Smooth muscle cell (in vitro differentiated cells): ENCODE results near the gene SLC1A3. TPM values are rescaled to one million over a fixed set of nuclear protein-coding genes. Genes with fewer than 3 reads are reported as not detected.

Experiments
- DNase-seq: peaks from one replicate; lab custom pipeline; 2025; ENCODE audit not compliant: unreplicated experiment; lab: John Stamatoyannopoulos, UW
- H2AFZ ChIP-seq: fragments of 200-600 bp; sonication (generic); 2 replicates; pipeline ENCODE4 v1.6.0; 2016; ENCODE audit warnings: antibody characterized with exemption, low read depth, mild to moderate bottlenecking
- H3F3A ChIP-seq: fragments of 200-600 bp; sonication (generic); 2 replicates; pipeline ENCODE4 v1.6.0; 2017; ENCODE audit warnings: antibody characterized with exemption, low read depth
- H3K27ac ChIP-seq: fragments of 200-600 bp; sonication (generic); 2 replicates; pipeline ENCODE4 v1.5.1; 2016; ENCODE audit warnings: low read depth, mild to moderate bottlenecking
- H3K27me3 ChIP-seq: fragments of 200-600 bp; sonication (generic); 2 replicates; pipeline ENCODE4 v1.6.1; 2016; ENCODE audit warnings: low read depth, mild to moderate bottlenecking
- H3K36me3 ChIP-seq: fragments of 200-600 bp; sonication (generic); 2 replicates; pipeline ENCODE4 v1.5.1; 2016; ENCODE audit warnings: low read depth
- H3K4me1 ChIP-seq: fragments of 200-600 bp; sonication (generic); 2 replicates; pipeline ENCODE4 v1.5.1; 2016; ENCODE audit warnings: low read depth
- H3K4me2 ChIP-seq: fragments of 200-600 bp; sonication (generic); 2 replicates; pipeline ENCODE4 v1.6.0; 2016; ENCODE audit warnings: mild to moderate bottlenecking
- H3K4me3 ChIP-seq: fragments of 200-600 bp; sonication (generic); 2 replicates; pipeline ENCODE4 v1.5.1; 2016; ENCODE audit warnings: mild to moderate bottlenecking
- H3K79me2 ChIP-seq: fragments of 200-600 bp; sonication (generic); 2 replicates; pipeline ENCODE4 v1.6.0; 2016; ENCODE audit warnings: low read depth, mild to moderate bottlenecking
- H3K9ac ChIP-seq: fragments of 200-600 bp; sonication (generic); 2 replicates; pipeline ENCODE4 v1.6.0; 2016; ENCODE audit warnings: low read depth
- H3K9me3 ChIP-seq: fragments of 200-600 bp; sonication (generic); replicated peaks from 2 replicates; pipeline ENCODE4 v1.5.1; 2016; ENCODE audit warnings: low read depth
- H4K20me1 ChIP-seq: fragments of 200-600 bp; sonication (generic); 2 replicates; pipeline ENCODE4 v1.6.0; 2016; ENCODE audit warnings: low read depth
- WGBS: methylation state at CpG from one replicate; pipeline ENCODE4 v1.1.7; 2016; ENCODE audit warnings: low lambda C conversion rate; 5-methylcytosine and 5-hydroxymethylcytosine counted together
- polyA plus RNA-seq: library from polyadenylated mRNA; unstranded; fragments of >200 nt; fragmentation: Nextera tagmentation; extraction: Ambion mirVana; gene quantifications from 2 replicates; pipeline ENCODE4 v1.2.1, GENCODE V29; 2016
- total RNA-seq: library from RNA; depleted of rRNA; stranded (reverse); fragments of >200 nt; gene quantifications from 2 replicates; pipeline ENCODE4 v1.2.3, GENCODE V29; 2014
- TF ChIP-seq, protein P1 (sequence below): fragments of 200-600 bp; sonication (generic); IDR thresholded peaks from 2 replicates; pipeline ENCODE4 v1.5.1; 2017; ENCODE audit warnings: borderline replicate concordance, mild to moderate bottlenecking, antibody characterized with exemption; ENCODE audit not compliant: insufficient read depth, poor library complexity, severe bottlenecking

The SLC1A3 gene
- total and polyA plus RNA-seq, 2 experiments from 2014 or later, result 2.1 to 6.8 TPM

DNA sequence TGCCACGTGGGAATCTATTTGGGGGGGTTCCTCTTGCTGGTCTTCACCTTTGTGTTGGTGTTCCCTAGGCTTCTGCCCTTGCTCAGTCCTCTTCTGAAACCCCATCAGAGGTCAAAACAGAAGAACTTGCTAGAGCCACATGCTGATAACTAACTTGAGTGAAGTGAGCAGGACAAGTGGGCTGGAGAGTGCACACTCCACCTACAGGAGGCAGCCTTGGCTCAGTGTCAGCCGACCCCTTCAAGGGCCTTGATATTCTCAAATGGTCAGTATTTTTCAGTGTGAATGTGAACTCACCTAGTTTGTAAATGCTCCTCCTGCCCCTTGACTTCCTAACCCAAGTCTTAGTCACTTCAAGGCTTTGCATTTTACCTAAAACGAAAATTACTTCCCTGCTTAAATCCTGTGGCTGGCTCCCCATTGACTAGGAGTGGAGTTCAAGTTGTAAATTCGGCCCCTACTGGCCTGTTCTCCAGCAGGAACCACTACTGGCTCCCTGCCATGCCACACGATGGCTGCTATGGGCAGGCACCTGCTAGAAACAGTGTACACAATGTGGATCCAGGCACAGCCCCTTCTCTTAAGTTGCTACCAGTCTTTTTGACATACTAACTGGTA, 3.6 kb upstream of the SLC1A3 start:
- WGBS, result 77% methylated on average over 5 of the region's 5 CpGs
- no peaks in the 10 kb centered on the region for H3K27me3 ChIP-seq
- TF ChIP-seq, protein P1, sequence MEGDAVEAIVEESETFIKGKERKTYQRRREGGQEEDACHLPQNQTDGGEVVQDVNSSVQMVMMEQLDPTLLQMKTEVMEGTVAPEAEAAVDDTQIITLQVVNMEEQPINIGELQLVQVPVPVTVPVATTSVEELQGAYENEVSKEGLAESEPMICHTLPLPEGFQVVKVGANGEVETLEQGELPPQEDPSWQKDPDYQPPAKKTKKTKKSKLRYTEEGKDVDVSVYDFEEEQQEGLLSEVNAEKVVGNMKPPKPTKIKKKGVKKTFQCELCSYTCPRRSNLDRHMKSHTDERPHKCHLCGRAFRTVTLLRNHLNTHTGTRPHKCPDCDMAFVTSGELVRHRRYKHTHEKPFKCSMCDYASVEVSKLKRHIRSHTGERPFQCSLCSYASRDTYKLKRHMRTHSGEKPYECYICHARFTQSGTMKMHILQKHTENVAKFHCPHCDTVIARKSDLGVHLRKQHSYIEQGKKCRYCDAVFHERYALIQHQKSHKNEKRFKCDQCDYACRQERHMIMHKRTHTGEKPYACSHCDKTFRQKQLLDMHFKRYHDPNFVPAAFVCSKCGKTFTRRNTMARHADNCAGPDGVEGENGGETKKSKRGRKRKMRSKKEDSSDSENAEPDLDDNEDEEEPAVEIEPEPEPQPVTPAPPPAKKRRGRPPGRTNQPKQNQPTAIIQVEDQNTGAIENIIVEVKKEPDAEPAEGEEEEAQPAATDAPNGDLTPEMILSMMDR, result no peak
- DNase-seq, result no peak
- H3K4me1 ChIP-seq, result peaks cover 24% of the 10 kb centered on the region
- no peak overlapping the region for H2AFZ ChIP-seq
- no peaks in the 10 kb centered on the region for H3K36me3 ChIP-seq
- H3K9ac ChIP-seq, result no peak overlapping the region
- no peaks in the 10 kb centered on the region for H3K79me2 ChIP-seq
- no peak overlapping the region for H3K4me2 ChIP-seq
- H3K27ac ChIP-seq, result no peak overlapping the region
- H3K4me3 ChIP-seq, result no peak overlapping the region
- H4K20me1 ChIP-seq, result no peaks in the 10 kb centered on the region
- H3K9me3 ChIP-seq, result no peaks in the 10 kb centered on the region
- peaks cover 4% of the 10 kb centered on the region for H3F3A ChIP-seq

DNA sequence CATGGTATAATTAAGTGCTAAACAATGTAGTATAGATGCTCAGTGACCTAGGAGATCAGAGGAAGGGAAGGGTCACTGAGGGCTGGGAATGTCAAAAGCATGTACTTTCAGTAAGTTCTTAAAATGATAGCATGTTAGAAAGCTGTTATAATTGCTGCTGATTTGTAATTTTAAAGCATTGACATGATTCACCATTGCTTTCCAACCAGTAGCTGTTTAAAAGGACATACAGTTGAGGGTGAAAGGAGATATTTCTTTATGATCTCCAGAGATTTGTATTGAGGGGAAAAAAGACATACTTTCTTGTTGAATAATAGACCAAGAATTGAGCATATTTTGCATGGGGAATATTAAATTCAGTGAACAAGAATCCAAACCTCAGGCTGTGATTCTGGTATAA, 1.2 kb upstream of the SLC1A3 start:
- no peaks in the 10 kb centered on the region for H3K36me3 ChIP-seq
- no peak overlapping the region for H3K9ac ChIP-seq
- no peaks in the 10 kb centered on the region for H3K9me3 ChIP-seq
- H3K4me1 ChIP-seq, result peaks cover 30% of the 10 kb centered on the region
- no peak overlapping the region for H3K4me3 ChIP-seq
- H3K27me3 ChIP-seq, result no peaks in the 10 kb centered on the region
- no peaks in the 10 kb centered on the region for H4K20me1 ChIP-seq
- TF ChIP-seq, protein P1, result no peak
- H2AFZ ChIP-seq, result no peak overlapping the region
- H3K27ac ChIP-seq, result no peak overlapping the region
- H3F3A ChIP-seq, result peaks cover 10% of the 10 kb centered on the region
- no peak for DNase-seq
- H3K4me2 ChIP-seq, result peak overlapping the region; percentile 90
- H3K79me2 ChIP-seq, result peaks cover 9% of the 10 kb centered on the region

DNA sequence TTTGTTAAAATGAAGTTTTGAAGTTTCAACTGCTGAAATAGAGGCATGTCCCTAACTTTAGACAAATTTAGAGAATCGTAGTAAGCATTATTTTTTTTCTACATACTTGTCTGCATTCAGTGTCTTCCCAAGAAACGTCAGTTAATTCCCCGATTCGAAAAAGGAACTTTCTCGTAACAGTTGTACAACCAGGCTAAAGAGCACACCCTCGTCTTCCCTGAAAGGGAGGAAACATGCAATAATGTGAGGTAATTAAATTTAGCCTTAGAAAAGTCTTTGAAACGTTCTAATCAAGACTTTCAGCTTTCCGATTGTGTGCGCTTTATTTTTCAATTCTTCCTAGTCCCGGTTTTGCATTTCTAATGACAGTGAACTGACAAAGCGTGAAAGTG, 374 bp upstream of the SLC1A3 start:
- H3K4me3 ChIP-seq, result peak overlapping the region; percentile 58
- H3K4me2 ChIP-seq, result peak overlapping the region; percentile 90
- peaks cover 10% of the 10 kb centered on the region for H3F3A ChIP-seq
- peak overlapping the region; percentile 94 for H2AFZ ChIP-seq
- H3K36me3 ChIP-seq, result no peaks in the 10 kb centered on the region
- H3K79me2 ChIP-seq, result peaks cover 9% of the 10 kb centered on the region
- H3K4me1 ChIP-seq, result peaks cover 36% of the 10 kb centered on the region
- TF ChIP-seq, protein P1, result no peak
- H3K9me3 ChIP-seq, result no peaks in the 10 kb centered on the region
- H3K27ac ChIP-seq, result peak overlapping the region; percentile 88
- 9% methylated on average over 11 of the region's 11 CpGs for WGBS
- no peaks in the 10 kb centered on the region for H3K27me3 ChIP-seq
- DNase-seq, result no peak
- peak overlapping the region; percentile 84 for H3K9ac ChIP-seq
- H4K20me1 ChIP-seq, result no peaks in the 10 kb centered on the region

DNA sequence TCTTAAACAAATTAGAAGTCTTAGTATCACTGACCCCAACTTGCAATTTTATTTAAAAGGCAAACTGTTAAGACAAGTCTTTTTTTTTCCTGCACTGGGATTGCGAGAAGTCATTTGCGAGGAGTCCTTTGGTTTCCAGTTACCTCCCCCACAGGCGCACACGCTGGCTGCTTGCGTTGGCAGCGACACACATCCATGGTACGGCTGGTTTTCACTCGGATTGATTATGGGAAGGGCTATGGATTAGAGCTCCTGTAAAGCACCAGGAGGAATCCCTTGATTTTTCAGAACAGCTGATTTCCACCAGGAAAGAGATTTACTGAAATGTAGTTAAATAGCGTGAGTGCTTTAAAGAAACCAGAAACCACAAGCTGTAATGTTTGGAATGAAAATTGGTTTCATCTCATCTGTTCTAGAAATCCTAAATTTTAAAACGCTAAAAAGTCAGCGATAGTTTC, 737 bp downstream of the SLC1A3 start:
- Histone ChIP-seq H3K4me2 (peak overlapping the region; percentile 90), H3K4me1 (peaks cover 36% of the 10 kb centered on the region), H3K4me3 (peak overlapping the region; percentile 58), H3K9me3 (no peaks in the 10 kb centered on the region), H2AFZ (peak overlapping the region; percentile 94), H3K9ac (peak overlapping the region; percentile 84), H3K27ac (peak overlapping the region; percentile 88), H3K27me3 (no peaks in the 10 kb centered on the region), H3K36me3 (no peaks in the 10 kb centered on the region), H3K79me2 (peaks cover 9% of the 10 kb centered on the region), H4K20me1 (no peaks in the 10 kb centered on the region), H3F3A (peaks cover 10% of the 10 kb centered on the region)
- under 1% methylated on average over 11 of the region's 11 CpGs for WGBS
- DNase-seq, result no peak
- TF ChIP-seq, protein P1, result no peak
